HEK293 (cell line): Measurements from ENCODE around the gene CNIH3.
A peak's percentile ranks its signal among the peaks of the same experiment; 100 is the strongest.

ENCODE experiments used
- CTCF ChIA-PET: fragments of 350-600 bp; formaldehyde crosslinking; extraction: SDS; loops from one replicate; lab custom pipeline; 2021; ENCODE audit warnings: antibody characterized with exemption; lab: Yijun Ruan, JAX
- POLR2A ChIA-PET: fragments of 300-600 bp; formaldehyde crosslinking; extraction: SDS; loops from one replicate; lab custom pipeline; 2020; ENCODE audit warnings: antibody characterized with exemption, inconsistent platforms; lab: Yijun Ruan, JAX
- H3K27ac ChIP-seq: fragments of 200-500 bp; sonication (Bioruptor generic); 2 replicates; pipeline ENCODE4 v1.5.1; 2014; ENCODE audit warnings: low read depth, low read length, control low read depth, inconsistent platforms; ENCODE audit errors: extremely low read depth
- H3K36me3 ChIP-seq, 2 experiments: fragments of 200-500 bp in 1 of 2; sonication (Bioruptor generic) in 1 of 2; 1 replicate in 1 of 2; 2 replicates in 1 of 2; pipeline ENCODE4 v1.5.1; 2014 to 2017; ENCODE audit warnings: inconsistent platforms in 2 of 2, low read length in 2 of 2; ENCODE audit not compliant: control insufficient read depth in 2 of 2, insufficient read depth in 1 of 2
- H3K4me1 ChIP-seq: fragments of 200-500 bp; sonication (Bioruptor generic); 2 replicates; pipeline ENCODE4 v1.5.1; 2014; ENCODE audit warnings: mild to moderate bottlenecking, low read length, inconsistent platforms; ENCODE audit not compliant: control insufficient read depth, insufficient read depth
- H3K4me3 ChIP-seq: 2 replicates; pipeline ENCODE4 v1.5.1; 2011; ENCODE audit warnings: low read depth, mild to moderate bottlenecking, control low read depth, low read length, moderate library complexity
- H3K9me3 ChIP-seq: fragments of 200-500 bp; sonication (Bioruptor generic); 2 replicates; pipeline ENCODE4 v1.5.1; 2014; ENCODE audit warnings: low read depth, low read length, inconsistent platforms; ENCODE audit not compliant: control insufficient read depth, insufficient read depth
- FEZF1 ChIP-seq: fragments of 450-650 bp; formaldehyde crosslinking; IDR thresholded peaks from 2 replicates; pipeline ENCODE4 v1.5.1; 2016; ENCODE audit warnings: missing biosample characterization, missing genetic modification characterization
- GLI2 ChIP-seq: fragments of 450-650 bp; formaldehyde crosslinking; IDR thresholded peaks from 2 replicates; pipeline ENCODE4; 2017; ENCODE audit warnings: missing biosample characterization, missing genetic modification characterization, low read depth, borderline replicate concordance
- HOXA7 ChIP-seq: sonication (generic); formaldehyde crosslinking; IDR thresholded peaks from 2 replicates; pipeline ENCODE4 v1.8.1; 2022; ENCODE audit warnings: missing genetic modification reagents, borderline replicate concordance
- IKZF3 ChIP-seq: fragments of 450-650 bp; IDR thresholded peaks from 2 replicates; pipeline ENCODE4 v1.5.0; 2018; ENCODE audit warnings: missing biosample characterization, mild to moderate bottlenecking, missing genetic modification characterization, moderate library complexity
- REPIN1 ChIP-seq: fragments of 450-650 bp; formaldehyde crosslinking; IDR thresholded peaks from 2 replicates; pipeline ENCODE4 v1.5.1; 2017; ENCODE audit warnings: missing biosample characterization, missing genetic modification characterization, low read depth
- TCF7L2 ChIP-seq: IDR thresholded peaks from 2 replicates; pipeline ENCODE4 v1.6.1; 2011; ENCODE audit warnings: low read depth, mild to moderate bottlenecking, inconsistent platforms, low read length, moderate library complexity, borderline replicate concordance
- WT1 ChIP-seq: fragments of 450-650 bp; formaldehyde crosslinking; IDR thresholded peaks from 2 replicates; pipeline ENCODE4 v1.5.1; 2016; ENCODE audit warnings: missing biosample characterization, missing genetic modification characterization
- ZBTB1 ChIP-seq: fragments of 450-650 bp; formaldehyde crosslinking; IDR thresholded peaks from 2 replicates; pipeline ENCODE4 v1.5.1; 2016; ENCODE audit warnings: missing biosample characterization, missing genetic modification characterization
- ZBTB20 ChIP-seq: fragments of 450-650 bp; formaldehyde crosslinking; IDR thresholded peaks from 2 replicates; pipeline ENCODE4 v1.5.1; 2016; ENCODE audit warnings: missing biosample characterization, missing genetic modification characterization
- ZFP3 ChIP-seq: fragments of 450-650 bp; formaldehyde crosslinking; IDR thresholded peaks from 2 replicates; pipeline ENCODE4 v1.5.1; 2016; ENCODE audit warnings: low read depth, missing biosample characterization, missing genetic modification characterization
- ZFP37 ChIP-seq: fragments of 450-650 bp; formaldehyde crosslinking; IDR thresholded peaks from 2 replicates; pipeline ENCODE4 v1.5.1; 2016; ENCODE audit warnings: missing biosample characterization, missing genetic modification characterization
- ZNF10 ChIP-seq: fragments of 450-650 bp; formaldehyde crosslinking; IDR thresholded peaks from 2 replicates; pipeline ENCODE4 v1.5.1; 2017; ENCODE audit warnings: missing biosample characterization, missing genetic modification characterization
- ZNF114 ChIP-seq: fragments of 450-650 bp; formaldehyde crosslinking; IDR thresholded peaks from 2 replicates; pipeline ENCODE4 v1.5.0; 2017; ENCODE audit warnings: missing biosample characterization, missing genetic modification characterization
- ZNF19 ChIP-seq: fragments of 450-650 bp; formaldehyde crosslinking; IDR thresholded peaks from 2 replicates; pipeline ENCODE4; 2016; ENCODE audit warnings: missing biosample characterization, missing genetic modification characterization, low read depth
- ZNF24 ChIP-seq: fragments of 450-650 bp; formaldehyde crosslinking; IDR thresholded peaks from 2 replicates; pipeline ENCODE4 v1.5.1; 2016; ENCODE audit warnings: missing biosample characterization, missing genetic modification characterization
- ZNF248 ChIP-seq: fragments of 450-650 bp; formaldehyde crosslinking; IDR thresholded peaks from 2 replicates; pipeline ENCODE4 v1.5.1; 2017; ENCODE audit warnings: missing biosample characterization, missing genetic modification characterization
- ZNF548 ChIP-seq: fragments of 450-650 bp; formaldehyde crosslinking; IDR thresholded peaks from 2 replicates; pipeline ENCODE4 v1.5.1; 2016; ENCODE audit warnings: missing biosample characterization, missing genetic modification characterization
- ZNF560 ChIP-seq: fragments of 450-650 bp; formaldehyde crosslinking; IDR thresholded peaks from 2 replicates; pipeline ENCODE4 v1.5.1; 2017; ENCODE audit warnings: missing biosample characterization, missing genetic modification characterization, borderline replicate concordance
- ZNF571 ChIP-seq: fragments of 450-650 bp; formaldehyde crosslinking; IDR thresholded peaks from 2 replicates; pipeline ENCODE4 v1.5.0; 2017; ENCODE audit warnings: missing biosample characterization, missing genetic modification characterization
- ZNF585B ChIP-seq: fragments of 450-650 bp; formaldehyde crosslinking; IDR thresholded peaks from 2 replicates; pipeline ENCODE4 v1.5.1; 2016; ENCODE audit warnings: missing biosample characterization, missing genetic modification characterization
- ZNF600 ChIP-seq: fragments of 450-650 bp; formaldehyde crosslinking; IDR thresholded peaks from 2 replicates; pipeline ENCODE4 v1.5.1; 2016; ENCODE audit warnings: missing biosample characterization, missing genetic modification characterization
- ZNF610 ChIP-seq: fragments of 450-650 bp; formaldehyde crosslinking; IDR thresholded peaks from 2 replicates; pipeline ENCODE4 v1.5.1; 2016; ENCODE audit warnings: missing biosample characterization, missing genetic modification characterization, borderline replicate concordance
- ZNF629 ChIP-seq: fragments of 450-650 bp; formaldehyde crosslinking; IDR thresholded peaks from 2 replicates; pipeline ENCODE4 v1.5.1; 2017; ENCODE audit warnings: missing biosample characterization, missing genetic modification characterization
- ZNF670 ChIP-seq: fragments of 450-650 bp; formaldehyde crosslinking; IDR thresholded peaks from 2 replicates; pipeline ENCODE4 v1.5.1; 2016; ENCODE audit warnings: missing biosample characterization, missing genetic modification characterization, low read depth
- ZNF707 ChIP-seq: fragments of 450-650 bp; formaldehyde crosslinking; IDR thresholded peaks from 2 replicates; pipeline ENCODE4 v1.5.1; 2016; ENCODE audit warnings: missing biosample characterization, missing genetic modification characterization
- ZNF768 ChIP-seq: fragments of 450-650 bp; formaldehyde crosslinking; IDR thresholded peaks from 2 replicates; pipeline ENCODE4 v1.5.1; 2018; ENCODE audit warnings: missing biosample characterization, mild to moderate bottlenecking, missing genetic modification characterization
- TF ChIP-seq, protein P1 (sequence below): fragments of 450-650 bp; formaldehyde crosslinking; IDR thresholded peaks from 2 replicates; pipeline ENCODE4 v1.5.1; 2016; ENCODE audit warnings: missing biosample characterization, missing genetic modification characterization
- TF ChIP-seq, protein P2 (sequence below): fragments of 450-650 bp; formaldehyde crosslinking; IDR thresholded peaks from 2 replicates; pipeline ENCODE4 v1.5.1; 2016; ENCODE audit warnings: missing biosample characterization, missing genetic modification characterization
- TF ChIP-seq, protein P3 (sequence below): fragments of 450-650 bp; formaldehyde crosslinking; optimal IDR thresholded peaks from 2 replicates; pipeline ENCODE3; 2016; ENCODE audit warnings: missing biosample characterization, mild to moderate bottlenecking, missing genetic modification characterization
- TF ChIP-seq, protein P4 (sequence below): fragments of 450-650 bp; IDR thresholded peaks from 2 replicates; pipeline ENCODE4 v1.5.1; 2018; ENCODE audit warnings: missing biosample characterization, missing genetic modification characterization
- TF ChIP-seq, protein P5 (sequence below): fragments of 450-650 bp; formaldehyde crosslinking; IDR thresholded peaks from 2 replicates; pipeline ENCODE4 v1.5.1; 2016; ENCODE audit warnings: missing biosample characterization, missing genetic modification characterization

CNIH3 gene

DNA sequence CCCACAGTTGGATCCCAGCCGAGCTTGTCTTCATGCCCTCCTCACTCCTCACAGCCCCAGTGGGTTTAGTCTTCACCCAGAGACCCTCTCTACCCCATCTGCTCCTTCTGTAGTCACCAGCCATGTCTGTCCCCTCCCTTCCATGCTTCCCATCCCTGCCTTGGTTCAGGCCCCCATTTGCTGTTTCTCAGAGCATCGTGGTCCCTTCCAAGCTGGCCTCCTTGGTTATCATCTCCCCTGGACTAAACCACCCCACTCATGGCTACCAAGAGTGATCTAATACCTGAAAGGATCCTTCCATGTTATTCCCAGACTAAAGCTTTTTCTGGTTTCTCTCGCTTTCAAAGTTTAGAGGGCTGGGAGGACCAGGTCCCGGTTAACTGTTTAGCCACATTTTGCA is 8.3 kb downstream of the CNIH3 start (continued):
- TF ChIP-seq ZNF585B (no peak), HOXA7 (CRISPR knock-in tag) (no peak), ZNF610 (tag by site-specific recombination) (no peak), ZNF768 (no peak; the same call in 1 of the 2 replicates), ZNF114 (peak; percentile 52; the same call in 1 of the 2 replicates), ZNF560 (no peak), IKZF3 (tag by site-specific recombination) (no peak), ZNF548 (tag by site-specific recombination) (no peak), FEZF1 (tag by site-specific recombination) (no peak), ZFP37 (no peak), ZNF707 (tag by site-specific recombination) (peak; percentile 6; the same call in 1 of the 2 replicates), ZBTB1 (tag by site-specific recombination) (no peak)
- TF ChIP-seq, protein P1, sequence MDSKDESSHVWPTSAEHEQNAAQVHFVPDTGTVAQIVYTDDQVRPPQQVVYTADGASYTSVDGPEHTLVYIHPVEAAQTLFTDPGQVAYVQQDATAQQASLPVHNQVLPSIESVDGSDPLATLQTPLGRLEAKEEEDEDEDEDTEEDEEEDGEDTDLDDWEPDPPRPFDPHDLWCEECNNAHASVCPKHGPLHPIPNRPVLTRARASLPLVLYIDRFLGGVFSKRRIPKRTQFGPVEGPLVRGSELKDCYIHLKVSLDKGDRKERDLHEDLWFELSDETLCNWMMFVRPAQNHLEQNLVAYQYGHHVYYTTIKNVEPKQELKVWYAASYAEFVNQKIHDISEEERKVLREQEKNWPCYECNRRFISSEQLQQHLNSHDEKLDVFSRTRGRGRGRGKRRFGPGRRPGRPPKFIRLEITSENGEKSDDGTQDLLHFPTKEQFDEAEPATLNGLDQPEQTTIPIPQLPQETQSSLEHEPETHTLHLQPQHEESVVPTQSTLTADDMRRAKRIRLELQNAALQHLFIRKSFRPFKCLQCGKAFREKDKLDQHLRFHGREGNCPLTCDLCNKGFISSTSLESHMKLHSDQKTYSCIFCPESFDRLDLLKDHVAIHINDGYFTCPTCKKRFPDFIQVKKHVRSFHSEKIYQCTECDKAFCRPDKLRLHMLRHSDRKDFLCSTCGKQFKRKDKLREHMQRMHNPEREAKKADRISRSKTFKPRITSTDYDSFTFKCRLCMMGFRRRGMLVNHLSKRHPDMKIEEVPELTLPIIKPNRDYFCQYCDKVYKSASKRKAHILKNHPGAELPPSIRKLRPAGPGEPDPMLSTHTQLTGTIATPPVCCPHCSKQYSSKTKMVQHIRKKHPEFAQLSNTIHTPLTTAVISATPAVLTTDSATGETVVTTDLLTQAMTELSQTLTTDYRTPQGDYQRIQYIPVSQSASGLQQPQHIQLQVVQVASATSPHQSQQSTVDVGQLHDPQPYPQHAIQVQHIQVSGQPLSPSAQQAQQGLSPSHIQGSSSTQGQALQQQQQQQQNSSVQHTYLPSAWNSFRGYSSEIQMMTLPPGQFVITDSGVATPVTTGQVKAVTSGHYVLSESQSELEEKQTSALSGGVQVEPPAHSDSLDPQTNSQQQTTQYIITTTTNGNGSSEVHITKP (tag by site-specific recombination), result peak; percentile 96

DNA sequence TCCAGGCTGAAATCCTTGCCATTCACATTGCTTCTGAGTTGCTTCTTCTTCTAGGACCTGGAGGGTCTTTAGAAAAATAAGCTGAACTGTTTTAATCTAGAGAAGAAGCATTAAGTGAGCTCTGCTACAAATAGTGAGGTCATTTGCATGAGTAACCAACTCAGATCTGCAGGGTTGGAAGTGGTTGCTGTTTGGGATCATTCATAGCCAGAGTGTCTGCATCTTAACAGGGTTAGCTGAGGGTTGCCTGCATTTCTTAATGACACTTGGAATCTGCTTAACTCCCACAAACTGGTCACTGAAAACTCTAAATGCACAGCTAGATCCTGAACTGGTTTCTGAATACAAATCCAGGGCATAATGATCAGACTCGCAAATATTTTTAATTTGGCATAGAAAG is 9.9 kb downstream of the CNIH3 start:
- Histone ChIP-seq H3K36me3 (no peaks in the 10 kb centered on the region), H3K4me3 (no peak overlapping the region), H3K27ac (no peak overlapping the region), H3K4me1 (peaks cover 37% of the 10 kb centered on the region), H3K9me3 (no peaks in the 10 kb centered on the region)
- CTCF ChIA-PET, result interaction anchor here (0.5 to 13.8 kb wide), 11 partner anchors 18 to 297 kb away, joined by 3 to 100 read pairs (median 5); no protein-coding TSS in a partner anchor
- POLR2A ChIA-PET, result interaction anchor here (1.4 kb wide), 1 partner anchor 9 kb away, joined by 4 read pairs; the partner anchor contains the start of gene CNIH3
- TF ChIP-seq, protein P2, sequence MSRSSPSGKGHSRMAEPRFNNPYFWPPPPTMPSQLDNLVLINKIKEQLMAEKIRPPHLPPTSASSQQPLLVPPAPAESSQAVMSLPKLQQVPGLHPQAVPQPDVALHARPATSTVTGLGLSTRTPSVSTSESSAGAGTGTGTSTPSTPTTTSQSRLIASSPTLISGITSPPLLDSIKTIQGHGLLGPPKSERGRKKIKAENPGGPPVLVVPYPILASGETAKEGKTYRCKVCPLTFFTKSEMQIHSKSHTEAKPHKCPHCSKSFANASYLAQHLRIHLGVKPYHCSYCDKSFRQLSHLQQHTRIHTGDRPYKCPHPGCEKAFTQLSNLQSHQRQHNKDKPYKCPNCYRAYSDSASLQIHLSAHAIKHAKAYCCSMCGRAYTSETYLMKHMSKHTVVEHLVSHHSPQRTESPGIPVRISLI (tag by site-specific recombination), result no peak
- TF ChIP-seq ZBTB20 (tag by site-specific recombination) (peak; percentile 22; the same call in 1 of the 2 replicates), ZFP3 (no peak), ZNF600 (tag by site-specific recombination) (peak; percentile 82), GLI2 (tag by site-specific recombination) (no peak), TCF7L2 (no peak), ZNF629 (0 out of 2 replicates have a peak, but pooled peaks have one; percentile 18), ZNF24 (tag by site-specific recombination) (0 out of 2 replicates have a peak, but pooled peaks have one; percentile 31), ZNF571 (no peak), ZNF19 (tag by site-specific recombination) (no peak), REPIN1 (tag by site-specific recombination) (no peak), WT1 (no peak), ZNF10 (tag by site-specific recombination) (peak; percentile 66; the same call in 1 of the 2 replicates), ZNF248 (tag by site-specific recombination) (no peak), ZNF670 (tag by site-specific recombination) (no peak), ZNF585B (no peak)
- TF ChIP-seq, protein P3, sequence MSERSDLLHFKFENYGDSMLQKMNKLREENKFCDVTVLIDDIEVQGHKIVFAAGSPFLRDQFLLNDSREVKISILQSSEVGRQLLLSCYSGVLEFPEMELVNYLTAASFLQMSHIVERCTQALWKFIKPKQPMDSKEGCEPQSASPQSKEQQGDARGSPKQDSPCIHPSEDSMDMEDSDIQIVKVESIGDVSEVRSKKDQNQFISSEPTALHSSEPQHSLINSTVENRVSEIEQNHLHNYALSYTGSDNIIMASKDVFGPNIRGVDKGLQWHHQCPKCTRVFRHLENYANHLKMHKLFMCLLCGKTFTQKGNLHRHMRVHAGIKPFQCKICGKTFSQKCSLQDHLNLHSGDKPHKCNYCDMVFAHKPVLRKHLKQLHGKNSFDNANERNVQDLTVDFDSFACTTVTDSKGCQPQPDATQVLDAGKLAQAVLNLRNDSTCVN (tag by site-specific recombination), result no peak
- TF ChIP-seq, protein P4, sequence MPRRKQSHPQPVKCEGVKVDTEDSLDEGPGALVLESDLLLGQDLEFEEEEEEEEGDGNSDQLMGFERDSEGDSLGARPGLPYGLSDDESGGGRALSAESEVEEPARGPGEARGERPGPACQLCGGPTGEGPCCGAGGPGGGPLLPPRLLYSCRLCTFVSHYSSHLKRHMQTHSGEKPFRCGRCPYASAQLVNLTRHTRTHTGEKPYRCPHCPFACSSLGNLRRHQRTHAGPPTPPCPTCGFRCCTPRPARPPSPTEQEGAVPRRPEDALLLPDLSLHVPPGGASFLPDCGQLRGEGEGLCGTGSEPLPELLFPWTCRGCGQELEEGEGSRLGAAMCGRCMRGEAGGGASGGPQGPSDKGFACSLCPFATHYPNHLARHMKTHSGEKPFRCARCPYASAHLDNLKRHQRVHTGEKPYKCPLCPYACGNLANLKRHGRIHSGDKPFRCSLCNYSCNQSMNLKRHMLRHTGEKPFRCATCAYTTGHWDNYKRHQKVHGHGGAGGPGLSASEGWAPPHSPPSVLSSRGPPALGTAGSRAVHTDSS (tag by site-specific recombination), result no peak
- TF ChIP-seq, protein P5, sequence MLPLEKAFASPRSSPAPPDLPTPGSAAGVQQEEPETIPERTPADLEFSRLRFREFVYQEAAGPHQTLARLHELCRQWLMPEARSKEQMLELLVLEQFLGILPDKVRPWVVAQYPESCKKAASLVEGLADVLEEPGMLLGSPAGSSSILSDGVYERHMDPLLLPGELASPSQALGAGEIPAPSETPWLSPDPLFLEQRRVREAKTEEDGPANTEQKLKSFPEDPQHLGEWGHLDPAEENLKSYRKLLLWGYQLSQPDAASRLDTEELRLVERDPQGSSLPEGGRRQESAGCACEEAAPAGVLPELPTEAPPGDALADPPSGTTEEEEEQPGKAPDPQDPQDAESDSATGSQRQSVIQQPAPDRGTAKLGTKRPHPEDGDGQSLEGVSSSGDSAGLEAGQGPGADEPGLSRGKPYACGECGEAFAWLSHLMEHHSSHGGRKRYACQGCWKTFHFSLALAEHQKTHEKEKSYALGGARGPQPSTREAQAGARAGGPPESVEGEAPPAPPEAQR, result no peak
